ENCODE results near the gene ACTL10.

Gene ACTL10

DNA sequence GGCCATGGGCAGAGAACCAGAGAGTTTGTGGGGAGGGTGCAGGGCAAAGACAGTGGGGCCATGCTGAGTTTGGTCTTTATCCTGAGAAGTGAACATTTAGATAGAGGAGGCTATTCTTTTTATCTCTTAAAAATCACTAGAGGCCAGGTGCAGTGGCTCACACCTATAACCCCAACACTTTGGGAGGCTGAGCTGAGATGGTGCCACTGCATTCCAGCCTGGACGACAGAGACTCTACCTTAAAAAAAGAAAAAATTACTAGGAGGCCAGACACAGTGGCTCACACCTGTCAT is 44.6 kb downstream of the ACTL10 start:
- Histone ChIP-seq H3K79me1 (ENCODE audit: low read length) (no peaks in the 10 kb centered on the region), H4K5ac (ENCODE audit: low read length) (no peak overlapping the region), H3K27me3 (ENCODE audit: insufficient read depth, low read length, poor library complexity) (no peaks in the 10 kb centered on the region), H3K9ac (ENCODE audit: low read length) (no peak overlapping the region), H4K8ac (ENCODE audit: low read depth, low read length) (no peak overlapping the region), H3K4ac (ENCODE audit: low read depth, low read length) (no peak overlapping the region), H2BK5ac (ENCODE audit: low read length) (no peak overlapping the region), H3K79me2 (ENCODE audit: control insufficient read depth, insufficient read depth, low read length) (no peaks in the 10 kb centered on the region), H3K4me3 (ENCODE audit: low read length) (no peak overlapping the region), H3K4me1 (ENCODE audit: control insufficient read depth, low read depth, low read length) (no peaks in the 10 kb centered on the region), H2BK120ac (ENCODE audit: low read depth, low read length) (no peak overlapping the region), H3K36me3 (ENCODE audit: control insufficient read depth, insufficient read depth, low read length) (no peaks in the 10 kb centered on the region), H3K4me2 (ENCODE audit: low read length) (no peak overlapping the region), H2AK5ac (ENCODE audit: low read length) (no peak overlapping the region), H3K56ac (ENCODE audit: low read length) (no peak overlapping the region), H3K27ac (ENCODE audit: low read depth, low read length) (no peak overlapping the region), H3K23ac (ENCODE audit: low read length) (no peak overlapping the region), H3K18ac (ENCODE audit: low read length) (no peak overlapping the region), H2BK15ac (replicated peaks; ENCODE audit: low read depth) (no peak overlapping the region)
- DNase-seq = no peak
- WGBS (ENCODE audit: extremely low coverage, insufficient coverage, low lambda C conversion rate) = no CpG with 5 or more reads among the region's 1 CpG

DNA sequence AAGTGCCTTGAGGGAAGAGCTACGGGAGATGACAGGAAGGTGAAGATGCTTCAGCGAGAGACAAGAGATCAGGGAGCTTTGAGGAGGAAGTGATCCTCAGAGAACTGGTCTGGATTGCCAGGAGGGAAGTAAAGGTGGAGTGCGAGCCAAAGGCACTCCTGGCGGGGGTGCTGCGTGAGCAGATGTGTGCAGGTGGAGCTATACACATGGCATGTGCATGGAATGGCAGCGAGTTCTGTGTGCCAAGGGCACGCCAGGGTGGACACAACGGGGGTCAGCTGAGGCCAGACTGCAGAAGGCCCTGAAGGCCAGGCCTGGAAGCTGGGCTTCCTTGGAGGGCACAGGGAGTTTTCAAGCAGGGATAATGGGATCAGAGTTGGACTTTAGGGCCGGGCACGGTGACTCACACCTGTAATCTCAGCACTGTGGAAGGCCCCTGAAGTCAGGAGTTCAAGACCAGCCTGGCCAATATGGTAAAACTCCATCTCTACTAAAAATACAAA is 47.2 kb downstream of the ACTL10 start:
- Histone ChIP-seq H2AK5ac (ENCODE audit: low read length) (no peak overlapping the region), H3K4me3 (ENCODE audit: low read length) (no peak overlapping the region), H3K9ac (ENCODE audit: low read length) (no peak overlapping the region), H3K36me3 (ENCODE audit: control insufficient read depth, insufficient read depth, low read length) (no peaks in the 10 kb centered on the region), H3K18ac (ENCODE audit: low read length) (no peak overlapping the region), H2BK15ac (replicated peaks; ENCODE audit: low read depth) (no peak overlapping the region), H3K56ac (ENCODE audit: low read length) (no peak overlapping the region), H4K8ac (ENCODE audit: low read depth, low read length) (no peak overlapping the region), H3K27me3 (ENCODE audit: insufficient read depth, low read length, poor library complexity) (no peaks in the 10 kb centered on the region), H3K27ac (ENCODE audit: low read depth, low read length) (no peak overlapping the region), H4K5ac (ENCODE audit: low read length) (no peak overlapping the region), H2BK5ac (ENCODE audit: low read length) (no peak overlapping the region), H3K4me1 (ENCODE audit: control insufficient read depth, low read depth, low read length) (no peaks in the 10 kb centered on the region), H3K4me2 (ENCODE audit: low read length) (no peak overlapping the region), H3K23ac (ENCODE audit: low read length) (no peak overlapping the region), H3K79me1 (ENCODE audit: low read length) (no peaks in the 10 kb centered on the region), H3K79me2 (ENCODE audit: control insufficient read depth, insufficient read depth, low read length) (no peaks in the 10 kb centered on the region), H2BK120ac (ENCODE audit: low read depth, low read length) (no peak overlapping the region), H3K4ac (ENCODE audit: low read depth, low read length) (no peak overlapping the region)
- no CpG with 5 or more reads among the region's 10 CpGs for WGBS (ENCODE audit: extremely low coverage, insufficient coverage, low lambda C conversion rate)
- no peak for DNase-seq

DNA sequence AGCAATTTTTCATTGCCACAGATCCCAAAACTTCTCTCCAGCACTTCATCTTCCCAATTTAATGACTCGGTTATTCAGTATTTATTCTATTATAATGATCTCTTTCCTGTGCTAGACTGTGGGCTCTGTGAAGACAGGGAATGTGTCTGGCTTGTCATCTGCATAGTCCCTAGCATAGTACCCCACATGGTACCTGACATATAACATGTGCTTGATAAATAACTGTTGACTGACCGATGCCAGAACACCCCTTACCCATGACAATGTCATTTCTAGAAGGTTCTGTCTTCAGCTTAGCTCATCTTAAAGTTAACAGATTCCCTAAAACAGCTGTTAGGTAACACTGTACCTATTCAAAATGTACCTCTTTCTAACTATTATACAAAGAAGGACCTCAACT is 49.8 kb downstream of the ACTL10 start:
- no CpG with 5 or more reads among the region's 2 CpGs for WGBS (ENCODE audit: extremely low coverage, insufficient coverage, low lambda C conversion rate)

More for the DNA sequence above, 49.8 kb downstream of the ACTL10 start:
- H2BK120ac ChIP-seq (ENCODE audit: low read depth, low read length) = no peak overlapping the region
- H3K4ac ChIP-seq (ENCODE audit: low read depth, low read length) = no peak overlapping the region
- no peaks in the 10 kb centered on the region for H3K79me2 ChIP-seq (ENCODE audit: control insufficient read depth, insufficient read depth, low read length)
- no peaks in the 10 kb centered on the region for H3K79me1 ChIP-seq (ENCODE audit: low read length)
- H3K36me3 ChIP-seq (ENCODE audit: control insufficient read depth, insufficient read depth, low read length) = no peaks in the 10 kb centered on the region
- H2BK15ac ChIP-seq (replicated peaks; ENCODE audit: low read depth) = no peak overlapping the region
- no peaks in the 10 kb centered on the region for H3K27me3 ChIP-seq (ENCODE audit: insufficient read depth, low read length, poor library complexity)
- H3K4me1 ChIP-seq (ENCODE audit: control insufficient read depth, low read depth, low read length) = no peaks in the 10 kb centered on the region
- H3K4me2 ChIP-seq (ENCODE audit: low read length) = no peak overlapping the region
- no peak overlapping the region for H2BK5ac ChIP-seq (ENCODE audit: low read length)
- H3K18ac ChIP-seq (ENCODE audit: low read length) = no peak overlapping the region
- H4K8ac ChIP-seq (ENCODE audit: low read depth, low read length) = no peak overlapping the region
- H3K4me3 ChIP-seq (ENCODE audit: low read length) = no peak overlapping the region
- no peak for DNase-seq
- no peak overlapping the region for H4K5ac ChIP-seq (ENCODE audit: low read length)
- H2AK5ac ChIP-seq (ENCODE audit: low read length) = no peak overlapping the region
- no peak overlapping the region for H3K23ac ChIP-seq (ENCODE audit: low read length)
- H3K56ac ChIP-seq (ENCODE audit: low read length) = no peak overlapping the region
- no peak overlapping the region for H3K27ac ChIP-seq (ENCODE audit: low read depth, low read length)
- H3K9ac ChIP-seq (ENCODE audit: low read length) = no peak overlapping the region
